GM12891 (cell line): ENCODE measurements around the gene SAMHD1.

ENCODE experiments used
- POLR2A ChIP-seq: IDR thresholded peaks from 2 replicates; pipeline ENCODE4 v1.6.1; 2011; ENCODE audit warnings: low read depth, low read length, control low read depth
- TAF1 ChIP-seq: IDR thresholded peaks from 2 replicates; pipeline ENCODE4 v1.6.1; 2011; ENCODE audit warnings: low read depth, low read length, control low read depth

- TF ChIP-seq POLR2A (no peak), TAF1 (no peak)
These were observed 103.3 kb downstream of the SAMHD1 start for GRCh38 chr20:36848078-36848660.
